ENCODE data around the gene DNASE2. TPM values are rescaled to one million over a fixed set of nuclear protein-coding genes. Genes with fewer than 3 reads are reported as not detected.
A peak's percentile ranks its signal among the peaks of the same experiment; 100 is the strongest.

Gene DNASE2
- total RNA-seq, 1 experiment from 2014 or later = 78.9 TPM

- ChIA-PET POLR2A (no interaction called here), CTCF (interaction anchor here (0.6 kb wide), 1 partner anchor 37 kb away, joined by 3 read pairs; the partner anchor contains the start of gene SYCE2)
- Histone ChIP-seq H3K9me3 (ENCODE audit: control insufficient read depth, insufficient read depth, low read depth, low read length) (no peaks in the 10 kb centered on the region; the same call in 1 of the 2 replicates), H3K4me1 (ENCODE audit: control insufficient read depth, insufficient read depth, low read length) (no peaks in the 10 kb centered on the region), H3K36me3 (ENCODE audit: control insufficient read depth, insufficient read depth, low read length) (no peaks in the 10 kb centered on the region), H3K4me3 (ENCODE audit: low read depth in 2 of 2, low read length in 2 of 2) (no peak overlapping the region), H3K27ac (ENCODE audit: low read length) (no peak overlapping the region), H3K27me3 (ENCODE audit: control insufficient read depth, insufficient read depth, low read length) (no peaks in the 10 kb centered on the region)
- ATAC-seq = no peak
- intact Hi-C loops (cut with micrococcal nuclease; ENCODE audit: unreplicated experiment) (no loop called here), in situ Hi-C loops (cut with HindIII; ENCODE audit: low pct_unique_long_range_greater_than_20kb, low sequenced_read_pairs) (no loop called here)
- TF ChIP-seq TCF7L2 (IDR thresholded peaks at IDR 0.05; ENCODE audit: low read depth, low read length) (no peak), SIN3A (IDR thresholded peaks at IDR 0.05; ENCODE audit: borderline replicate concordance, insufficient read depth, low read depth, low read length) (no peak), CTCF (IDR thresholded peaks at IDR 0.05) (no peak), POLR2AphosphoS5 (IDR thresholded peaks at IDR 0.05; ENCODE audit: low read depth, low read length) (no peak), REST (IDR thresholded peaks at IDR 0.05; ENCODE audit: insufficient read depth in 1 of 2, low read depth in 2 of 2, low read length in 1 of 2) (no peak)
- no peak for DNase-seq (ENCODE audit: low read depth, low spot score)
- BruUV-seq (replicated peaks) = no TSS peak
These were observed 1.3 kb upstream of the DNASE2 start for GRCh38 chr19:12882589-12882988.

GRCh38 chr19:12880551-12881171, 588 bp downstream of the DNASE2 start:
- Histone ChIP-seq H3K4me3 (ENCODE audit: low read depth in 2 of 2, low read length in 2 of 2) (peak overlapping the region; percentile 67 to 81), H3K27ac (ENCODE audit: low read length) (peak overlapping the region; percentile 67), H3K36me3 (ENCODE audit: control insufficient read depth, insufficient read depth, low read length) (no peaks in the 10 kb centered on the region), H3K27me3 (ENCODE audit: control insufficient read depth, insufficient read depth, low read length) (no peaks in the 10 kb centered on the region), H3K9me3 (ENCODE audit: control insufficient read depth, insufficient read depth, low read depth, low read length) (no peaks in the 10 kb centered on the region; the same call in 1 of the 2 replicates), H3K4me1 (ENCODE audit: control insufficient read depth, insufficient read depth, low read length) (no peaks in the 10 kb centered on the region)
- BruUV-seq (replicated peaks) = TSS peak; percentile 94
- intact Hi-C loops (cut with micrococcal nuclease; ENCODE audit: unreplicated experiment) (no loop called here), in situ Hi-C loops (cut with HindIII; ENCODE audit: low pct_unique_long_range_greater_than_20kb, low sequenced_read_pairs) (no loop called here)
- CTCF ChIA-PET = no interaction called here
- ATAC-seq (peak; percentile 65), DNase-seq (ENCODE audit: low read depth, low spot score) (no peak)
- TF ChIP-seq POLR2AphosphoS5 (IDR thresholded peaks at IDR 0.05; ENCODE audit: low read depth, low read length) = no peak
- 0 out of 2 replicates have a peak, but pooled peaks have one; percentile 16 for TF ChIP-seq SIN3A (IDR thresholded peaks at IDR 0.05; ENCODE audit: borderline replicate concordance, insufficient read depth, low read depth, low read length)
- POLR2A ChIA-PET = interaction anchor here (0.7 kb wide), 1 partner anchor 79 kb away, joined by 3 read pairs; no protein-coding TSS in a partner anchor

GRCh38 chr19:12875086-12875485, 6.2 kb downstream of the DNASE2 start:
- no peaks in the 10 kb centered on the region for H3K4me1 ChIP-seq (ENCODE audit: control insufficient read depth, insufficient read depth, low read length)
- no peak overlapping the region for H3K4me3 ChIP-seq (ENCODE audit: low read depth in 2 of 2, low read length in 2 of 2)
- ATAC-seq (no peak), DNase-seq (ENCODE audit: low read depth, low spot score) (no peak)
- in situ Hi-C loops (cut with HindIII; ENCODE audit: low pct_unique_long_range_greater_than_20kb, low sequenced_read_pairs) = no loop called here
- TF ChIP-seq POLR2AphosphoS5 (IDR thresholded peaks at IDR 0.05; ENCODE audit: low read depth, low read length) = no peak
- TF ChIP-seq REST (IDR thresholded peaks at IDR 0.05; ENCODE audit: insufficient read depth in 1 of 2, low read depth in 2 of 2, low read length in 1 of 2) = no peak
- TF ChIP-seq CTCF (IDR thresholded peaks at IDR 0.05) = no peak
- TF ChIP-seq SIN3A (IDR thresholded peaks at IDR 0.05; ENCODE audit: borderline replicate concordance, insufficient read depth, low read depth, low read length) = no peak
- no peak for TF ChIP-seq TCF7L2 (IDR thresholded peaks at IDR 0.05; ENCODE audit: low read depth, low read length)
- intact Hi-C loops (cut with micrococcal nuclease; ENCODE audit: unreplicated experiment) = no loop called here
- H3K9me3 ChIP-seq (ENCODE audit: control insufficient read depth, insufficient read depth, low read depth, low read length) = no peaks in the 10 kb centered on the region
- H3K27ac ChIP-seq (ENCODE audit: low read length) = no peak overlapping the region
- POLR2A ChIA-PET = no interaction called here
- H3K36me3 ChIP-seq (ENCODE audit: control insufficient read depth, insufficient read depth, low read length) = no peaks in the 10 kb centered on the region
- no peaks in the 10 kb centered on the region for H3K27me3 ChIP-seq (ENCODE audit: control insufficient read depth, insufficient read depth, low read length)
- BruUV-seq (replicated peaks) = no TSS peak
- CTCF ChIA-PET = no interaction called here
